ENCODE data around the gene POLA1. TPM values are rescaled to one million over a fixed set of nuclear protein-coding genes. Genes with fewer than 3 reads are reported as not detected.

Gene POLA1
- total and polyA plus RNA-seq, 2 of the 4 experiments (the other 2 are of a cell fraction) = 4.0 to 15.1 TPM

DNA sequence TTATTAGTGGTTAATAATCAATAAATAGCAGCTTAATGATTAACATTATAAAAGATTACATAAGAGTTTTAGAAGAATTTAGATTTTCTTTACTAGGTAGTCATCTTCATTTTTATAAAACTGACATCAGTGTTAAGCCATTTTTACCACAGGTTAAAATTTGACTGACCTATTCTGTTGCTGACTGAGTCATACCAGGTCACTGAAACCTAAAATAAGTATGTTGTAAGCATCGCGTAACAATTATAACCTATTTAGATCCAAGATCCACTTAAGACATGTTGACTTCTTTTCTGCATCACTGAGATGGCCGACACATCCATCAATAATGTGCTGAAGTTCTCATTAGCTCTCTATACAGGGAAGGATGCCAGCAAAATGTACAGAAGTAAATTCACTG is 285.4 kb downstream of the POLA1 start:
- Histone ChIP-seq H3K56ac (ENCODE audit: extremely low read depth, insufficient read depth, low read length) (no peak overlapping the region), H3K23ac (ENCODE audit: low read depth, low read length) (no peak overlapping the region), H2BK15ac (ENCODE audit: low read depth, low read length) (no peak overlapping the region), H3K36me3 (ENCODE audit: control insufficient read depth, insufficient read depth, low read length) (no peaks in the 10 kb centered on the region), H3K18ac (ENCODE audit: low read depth, low read length) (no peak overlapping the region), H3K4me2 (ENCODE audit: low read depth, low read length) (no peak overlapping the region), H3K27me3 (ENCODE audit: control insufficient read depth, insufficient read depth, low read length) (no peaks in the 10 kb centered on the region), H3K27ac (ENCODE audit: insufficient read depth, low read length) (no peak overlapping the region), H3K4ac (ENCODE audit: low read depth, low read length) (no peak overlapping the region), H3K9me1 (ENCODE audit: insufficient read depth, low read length) (0 out of 2 replicates have a peak, but pooled peaks cover 3% of the 10 kb centered on the region), H2BK5ac (ENCODE audit: low read depth, low read length, poor library complexity, severe bottlenecking) (no peak overlapping the region), H4K20me1 (ENCODE audit: insufficient read depth, low read length) (no peaks in the 10 kb centered on the region), H2BK120ac (ENCODE audit: low read depth, low read length) (no peak overlapping the region), H3K79me1 (ENCODE audit: low read depth in 1 of 2, low read length in 2 of 2) (no peaks in the 10 kb centered on the region), H3K9me3 (ENCODE audit: control insufficient read depth, insufficient read depth, low read length) (no peaks in the 10 kb centered on the region), H4K5ac (ENCODE audit: low read depth, low read length) (no peak overlapping the region), H4K91ac (ENCODE audit: insufficient read depth, low read depth, low read length) (no peak overlapping the region), H3K4me1 (ENCODE audit: control insufficient read depth, insufficient read depth, low read length) (no peaks in the 10 kb centered on the region; the same call in 1 of the 2 replicates), H3K14ac (replicated peaks; ENCODE audit: low read depth, low read length) (no peak overlapping the region), H3K9ac (ENCODE audit: low read depth, low read length) (no peak overlapping the region), H2AFZ (replicated peaks; ENCODE audit: low read length, poor library complexity) (no peak overlapping the region), H2AK5ac (ENCODE audit: low read depth, low read length) (no peak overlapping the region), H2AK9ac (replicated peaks; ENCODE audit: low read depth, low read length, poor library complexity) (no peak overlapping the region), H3K4me3 (ENCODE audit: insufficient read depth, low read depth, low read length) (no peak overlapping the region), H4K8ac (ENCODE audit: low read depth in 2 of 2, low read length in 2 of 2) (no peak overlapping the region), H2BK20ac (ENCODE audit: low read depth, low read length) (no peak overlapping the region)
- no peak for ATAC-seq (ENCODE audit: low read depth)
- no CpG with 5 or more reads among the region's 3 CpGs for WGBS, 2 experiments (ENCODE audit: extremely low coverage in 2 of 2, insufficient read length in 1 of 2)
- peak; percentile 11 for DNase-seq
- CTCF ChIA-PET = no interaction called here
- intact Hi-C loops (cut with micrococcal nuclease) (no loop called here), dilution Hi-C loops (cut with HindIII; ENCODE audit: low sequenced_read_pairs, unreplicated experiment) (no loop called here), in situ Hi-C loops (cut with MboI; ENCODE audit: low sequenced_read_pairs) (no loop called here)
- POLR2A ChIA-PET (ENCODE audit: unreplicated experiment) = no interaction called here
- TF ChIP-seq POLR2A (IDR thresholded peaks at IDR 0.05; ENCODE audit: low read depth, low read length) (no peak), SMC3 (IDR thresholded peaks at IDR 0.05; ENCODE audit: low read depth, low read length) (no peak), CEBPB (IDR thresholded peaks at IDR 0.05; ENCODE audit: low read depth, low read length) (no peak), BHLHE40 (IDR thresholded peaks at IDR 0.05; ENCODE audit: low read depth, low read length) (no peak), RFX5 (IDR thresholded peaks at IDR 0.05; ENCODE audit: low read depth, low read length) (no peak), MAFK (IDR thresholded peaks at IDR 0.05; ENCODE audit: low read depth, low read length) (no peak), RCOR1 (IDR thresholded peaks at IDR 0.05; ENCODE audit: insufficient replicate concordance, low read length) (no peak), RAD21 (IDR thresholded peaks at IDR 0.05; ENCODE audit: low read length) (no peak), MXI1 (IDR thresholded peaks at IDR 0.05; ENCODE audit: borderline replicate concordance, low read depth, low read length) (no peak), MAZ (IDR thresholded peaks at IDR 0.05; ENCODE audit: borderline replicate concordance, low read depth, low read length) (no peak)
- TF ChIP-seq, protein P1, sequence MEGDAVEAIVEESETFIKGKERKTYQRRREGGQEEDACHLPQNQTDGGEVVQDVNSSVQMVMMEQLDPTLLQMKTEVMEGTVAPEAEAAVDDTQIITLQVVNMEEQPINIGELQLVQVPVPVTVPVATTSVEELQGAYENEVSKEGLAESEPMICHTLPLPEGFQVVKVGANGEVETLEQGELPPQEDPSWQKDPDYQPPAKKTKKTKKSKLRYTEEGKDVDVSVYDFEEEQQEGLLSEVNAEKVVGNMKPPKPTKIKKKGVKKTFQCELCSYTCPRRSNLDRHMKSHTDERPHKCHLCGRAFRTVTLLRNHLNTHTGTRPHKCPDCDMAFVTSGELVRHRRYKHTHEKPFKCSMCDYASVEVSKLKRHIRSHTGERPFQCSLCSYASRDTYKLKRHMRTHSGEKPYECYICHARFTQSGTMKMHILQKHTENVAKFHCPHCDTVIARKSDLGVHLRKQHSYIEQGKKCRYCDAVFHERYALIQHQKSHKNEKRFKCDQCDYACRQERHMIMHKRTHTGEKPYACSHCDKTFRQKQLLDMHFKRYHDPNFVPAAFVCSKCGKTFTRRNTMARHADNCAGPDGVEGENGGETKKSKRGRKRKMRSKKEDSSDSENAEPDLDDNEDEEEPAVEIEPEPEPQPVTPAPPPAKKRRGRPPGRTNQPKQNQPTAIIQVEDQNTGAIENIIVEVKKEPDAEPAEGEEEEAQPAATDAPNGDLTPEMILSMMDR (conservative IDR thresholded peaks at IDR 0.05; ENCODE audit: low read depth, low read length) = no peak
- TF ChIP-seq, protein P2, sequence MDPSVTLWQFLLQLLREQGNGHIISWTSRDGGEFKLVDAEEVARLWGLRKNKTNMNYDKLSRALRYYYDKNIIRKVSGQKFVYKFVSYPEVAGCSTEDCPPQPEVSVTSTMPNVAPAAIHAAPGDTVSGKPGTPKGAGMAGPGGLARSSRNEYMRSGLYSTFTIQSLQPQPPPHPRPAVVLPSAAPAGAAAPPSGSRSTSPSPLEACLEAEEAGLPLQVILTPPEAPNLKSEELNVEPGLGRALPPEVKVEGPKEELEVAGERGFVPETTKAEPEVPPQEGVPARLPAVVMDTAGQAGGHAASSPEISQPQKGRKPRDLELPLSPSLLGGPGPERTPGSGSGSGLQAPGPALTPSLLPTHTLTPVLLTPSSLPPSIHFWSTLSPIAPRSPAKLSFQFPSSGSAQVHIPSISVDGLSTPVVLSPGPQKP (IDR thresholded peaks at IDR 0.05; ENCODE audit: borderline replicate concordance, low read depth, low read length) = no peak
- no TSS peak for BruUV-seq (replicated peaks)

Measured in IMR-90 (cell line).